ENCODE results near the gene IPP. TPM values are rescaled to one million over a fixed set of nuclear protein-coding genes. Genes with fewer than 3 reads are reported as not detected.

Gene IPP
- total RNA-seq, result 10 to 100 TPM; 15.3 to 20.8 (median 19.1) TPM
- total RNA-seq (2013), result 17.9 TPM

DNA sequence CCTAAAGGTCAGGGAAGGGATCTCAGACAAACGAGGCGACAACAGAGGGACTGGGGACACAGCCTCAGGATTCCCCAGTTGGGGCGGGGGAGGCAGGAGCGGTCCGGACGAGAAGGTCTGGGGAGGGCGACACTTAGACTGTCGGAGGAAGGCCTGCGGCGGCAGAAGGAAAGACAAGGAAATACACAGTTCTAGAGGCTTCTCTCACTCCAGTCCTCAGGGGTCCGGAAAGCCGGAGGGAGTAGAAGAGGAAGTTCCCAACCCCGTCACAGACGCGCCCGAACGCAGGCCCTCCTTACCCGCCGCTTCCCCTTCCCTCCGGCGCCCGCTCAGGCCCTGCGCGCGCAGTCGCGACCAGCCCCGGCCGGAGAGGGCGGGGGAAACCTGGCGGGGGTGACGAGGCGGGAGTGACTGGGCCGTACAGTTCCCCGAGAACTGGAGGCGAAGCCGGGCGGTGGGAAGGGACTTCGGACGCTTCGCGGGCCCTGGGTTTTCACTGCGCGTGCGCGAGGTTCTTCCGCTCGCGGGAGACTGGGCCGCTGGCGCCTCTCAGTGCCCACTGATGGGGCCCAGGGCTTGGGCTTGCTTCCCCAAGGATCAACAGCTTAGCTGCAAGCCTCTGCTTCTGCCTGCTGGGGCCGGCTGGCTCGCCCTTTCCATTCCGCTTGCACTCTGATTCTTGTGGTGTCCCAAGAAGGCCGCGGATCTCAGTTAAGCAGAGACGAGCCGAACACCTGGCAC is at the start of gene IPP:
TSS of gene IPP (minus strand) at position 356 of the 741 bp plus-strand sequence. CDS start 4,242 bp downstream, outside the sequence.
- H3K27ac Mint-ChIP-seq, result peak within 1 kb of the TSS; percentile 99
- intact Hi-C loops (cut with micrococcal nuclease), result loop anchor here (1.0 kb wide), 2 partner anchors 53 to 63 kb away; partner anchors contain the start of gene MAST2
- Histone ChIP-seq H3K36me3 (ENCODE audit: control insufficient read depth, insufficient read depth, low read length) (no peaks in the 10 kb centered on the region), H3K27ac (ENCODE audit: low read length) (peak within 1 kb of the TSS; percentile 99), H3K4me1 (ENCODE audit: control insufficient read depth, insufficient read depth, low read length) (peaks cover 18% of the 10 kb centered on the region), H3K4me3 (ENCODE audit: low read length) (peak within 1 kb of the TSS; percentile 91), H3K9me3 (ENCODE audit: control insufficient read depth, insufficient read depth, low read length) (no peaks in the 10 kb centered on the region), H3K27me3 (ENCODE audit: control insufficient read depth, insufficient read depth, low read length) (no peaks in the 10 kb centered on the region)
- H3K9me3 Mint-ChIP-seq, result no peaks in the 10 kb centered on the region
- H3K36me3 Mint-ChIP-seq, result no peaks in the 10 kb centered on the region
- peaks cover 14 to 19% of the 10 kb centered on the region in 2 donors for H3K4me1 Mint-ChIP-seq
- TF ChIP-seq, protein P1, sequence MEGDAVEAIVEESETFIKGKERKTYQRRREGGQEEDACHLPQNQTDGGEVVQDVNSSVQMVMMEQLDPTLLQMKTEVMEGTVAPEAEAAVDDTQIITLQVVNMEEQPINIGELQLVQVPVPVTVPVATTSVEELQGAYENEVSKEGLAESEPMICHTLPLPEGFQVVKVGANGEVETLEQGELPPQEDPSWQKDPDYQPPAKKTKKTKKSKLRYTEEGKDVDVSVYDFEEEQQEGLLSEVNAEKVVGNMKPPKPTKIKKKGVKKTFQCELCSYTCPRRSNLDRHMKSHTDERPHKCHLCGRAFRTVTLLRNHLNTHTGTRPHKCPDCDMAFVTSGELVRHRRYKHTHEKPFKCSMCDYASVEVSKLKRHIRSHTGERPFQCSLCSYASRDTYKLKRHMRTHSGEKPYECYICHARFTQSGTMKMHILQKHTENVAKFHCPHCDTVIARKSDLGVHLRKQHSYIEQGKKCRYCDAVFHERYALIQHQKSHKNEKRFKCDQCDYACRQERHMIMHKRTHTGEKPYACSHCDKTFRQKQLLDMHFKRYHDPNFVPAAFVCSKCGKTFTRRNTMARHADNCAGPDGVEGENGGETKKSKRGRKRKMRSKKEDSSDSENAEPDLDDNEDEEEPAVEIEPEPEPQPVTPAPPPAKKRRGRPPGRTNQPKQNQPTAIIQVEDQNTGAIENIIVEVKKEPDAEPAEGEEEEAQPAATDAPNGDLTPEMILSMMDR (IDR thresholded peaks at IDR 0.05), result peak; percentile 27
- H3K4me3 Mint-ChIP-seq, result peak within 1 kb of the TSS; percentile 98
- DNase-seq, result peak; percentile 89 to 96
- ATAC-seq, result peak; percentile 93 to 98 (median 95)
- no peaks in the 10 kb centered on the region for H3K27me3 Mint-ChIP-seq (ENCODE audit: low read depth in 2 of 2)
- under 1% methylated on average over 55 of the region's 58 CpGs for WGBS (ENCODE audit: insufficient coverage)

DNA sequence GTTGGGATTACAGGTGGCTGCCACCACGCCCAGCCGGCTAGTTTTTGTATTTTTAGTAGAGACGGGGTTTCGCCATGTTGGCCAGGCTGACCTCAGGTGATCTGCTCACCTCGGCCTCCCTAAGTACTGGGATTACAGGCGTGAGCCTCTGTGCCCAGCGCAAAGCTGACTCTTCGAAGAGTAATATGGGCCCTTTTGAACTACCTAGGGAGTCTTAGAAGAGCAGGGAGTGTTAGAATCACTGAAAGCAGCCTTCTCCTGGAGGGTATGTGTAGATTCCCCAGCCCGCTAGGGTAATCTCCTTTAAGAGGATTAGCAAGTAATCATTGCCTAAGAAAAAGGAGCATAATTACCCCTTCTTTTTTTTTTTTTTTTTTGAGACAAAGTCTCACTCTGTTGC is 46.5 kb upstream of the IPP start:
- H3K9me3 Mint-ChIP-seq, result no peaks in the 10 kb centered on the region
- no peak overlapping the region for H3K4me3 Mint-ChIP-seq
- H3K27me3 Mint-ChIP-seq (ENCODE audit: low read depth in 2 of 2), result peaks cover 3 to 17% of the 10 kb centered on the region in 2 donors
- peaks cover 2% of the 10 kb centered on the region for H3K27me3 ChIP-seq (ENCODE audit: control insufficient read depth, insufficient read depth, low read length)
- TF ChIP-seq, protein P1 (IDR thresholded peaks at IDR 0.05), result no peak
- no peaks in the 10 kb centered on the region for H3K36me3 ChIP-seq (ENCODE audit: control insufficient read depth, insufficient read depth, low read length)
- no peak overlapping the region for H3K27ac Mint-ChIP-seq
- no peak overlapping the region for H3K4me3 ChIP-seq (ENCODE audit: low read length)
- ATAC-seq (no peak), DNase-seq (no peak)
- no peak overlapping the region for H3K27ac ChIP-seq (ENCODE audit: low read length)
- H3K36me3 Mint-ChIP-seq, result no peaks in the 10 kb centered on the region
- 96% methylated on average over 9 of the region's 9 CpGs for WGBS (ENCODE audit: insufficient coverage)
- intact Hi-C loops (cut with micrococcal nuclease), result no loop called here
- H3K9me3 ChIP-seq (ENCODE audit: control insufficient read depth, insufficient read depth, low read length), result no peaks in the 10 kb centered on the region
- H3K4me1 ChIP-seq (ENCODE audit: control insufficient read depth, insufficient read depth, low read length), result no peaks in the 10 kb centered on the region
- H3K4me1 Mint-ChIP-seq, result no peaks in the 10 kb centered on the region

DNA sequence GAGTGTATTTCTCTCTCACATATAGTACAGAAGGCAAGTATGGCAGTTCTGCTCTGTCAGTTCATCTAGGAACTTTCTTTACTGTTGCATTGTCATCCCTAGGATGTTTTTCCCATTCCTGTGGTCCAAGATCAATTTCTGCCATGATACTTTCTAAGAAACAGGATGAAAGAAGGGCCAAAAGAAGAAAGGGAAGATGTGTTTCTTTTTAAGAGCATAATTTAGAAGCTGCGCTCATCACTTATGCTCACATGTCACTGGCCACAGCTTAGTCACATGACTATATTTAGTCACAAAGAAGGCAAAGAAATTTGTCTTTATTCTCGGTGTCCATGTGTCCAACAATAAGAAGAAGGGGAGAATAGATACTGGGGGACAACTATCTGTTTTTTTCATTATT is 45.9 kb upstream of the IPP start:
- TF ChIP-seq, protein P1 (IDR thresholded peaks at IDR 0.05), result no peak
- Histone ChIP-seq H3K36me3 (ENCODE audit: control insufficient read depth, insufficient read depth, low read length) (no peaks in the 10 kb centered on the region), H3K27me3 (ENCODE audit: control insufficient read depth, insufficient read depth, low read length) (peaks cover 2% of the 10 kb centered on the region), H3K27ac (ENCODE audit: low read length) (no peak overlapping the region), H3K4me3 (ENCODE audit: low read length) (no peak overlapping the region), H3K9me3 (ENCODE audit: control insufficient read depth, insufficient read depth, low read length) (no peaks in the 10 kb centered on the region), H3K4me1 (ENCODE audit: control insufficient read depth, insufficient read depth, low read length) (no peaks in the 10 kb centered on the region)
- intact Hi-C loops (cut with micrococcal nuclease), result no loop called here
- Mint-ChIP-seq H3K36me3 (no peaks in the 10 kb centered on the region), H3K9me3 (no peaks in the 10 kb centered on the region), H3K4me3 (no peak overlapping the region), H3K4me1 (no peaks in the 10 kb centered on the region), H3K27ac (no peak overlapping the region), H3K27me3 (ENCODE audit: low read depth in 2 of 2) (peaks cover 3 to 17% of the 10 kb centered on the region in 2 donors)
- ATAC-seq, result no peak
- WGBS (ENCODE audit: insufficient coverage), result no CpG with 5 or more reads among the region's 2 CpGs
- DNase-seq, result no peak
